HepG2 (cell line): Measurements from ENCODE around the gene RTKN2. TPM values are rescaled to one million over a fixed set of nuclear protein-coding genes. Genes with fewer than 3 reads are reported as not detected.

Source experiments
- ATAC-seq: fragments of 200-7000 bp; cut with Tn5 transposase; 3 replicates; pipeline ENCODE4 v1.9.1; 2020; ENCODE audit warnings: mild to moderate bottlenecking, moderate library complexity
- BruUV-seq: library from RNA; stranded (reverse); fragments of 400-500 nt; replicated peaks from 2 replicates; lab custom pipeline; 2021; lab: Mats Ljungman, UMichigan
- CTCF ChIA-PET: fragments of 300-600 bp; formaldehyde crosslinking; extraction: SDS; loops from one replicate; lab custom pipeline; 2021; ENCODE audit warnings: low total read pairs, inconsistent platforms, low intra/inter-chr PET ratio; lab: Yijun Ruan, JAX
- POLR2A ChIA-PET: fragments of 350-600 bp; sonication (Branson Sonifier 250); formaldehyde crosslinking; loops from one replicate; lab custom pipeline; 2020; ENCODE audit warnings: antibody characterized with exemption, inconsistent platforms; lab: Yijun Ruan, JAX
- DNase-seq: peaks from one replicate; pipeline ENCODE4 v3.0.0-alpha.2; 2015; ENCODE audit warnings: low spot score
- FAIRE-seq: peaks from 3 replicates; lab custom pipeline; 2011; peaks lifted over from hg19 to GRCh38; lab: Jason Lieb, UNC
- H2AFZ ChIP-seq: one replicate; pipeline ENCODE4 v1.6.1; 2011; ENCODE audit warnings: low read length, inconsistent platforms
- H3K27ac ChIP-seq: fragments of 300-600 bp; 3 replicates; pipeline ENCODE4 v1.8.0; 2011; ENCODE audit warnings: mixed run types, mild to moderate bottlenecking, mixed read lengths, low read length, inconsistent platforms; ENCODE audit not compliant: insufficient read depth; ENCODE audit errors: extremely low read length
- H3K27me3 ChIP-seq, 2 experiments: fragments of 200-600 bp in 1 of 2; 2 replicates in 1 of 2; 3 replicates in 1 of 2; pipeline versions ENCODE4 v1.6.0 to v1.8.0; 2011; ENCODE audit warnings: low read length in 2 of 2, mild to moderate bottlenecking in 2 of 2, moderate library complexity in 2 of 2, inconsistent platforms in 1 of 2; ENCODE audit not compliant: insufficient read depth in 2 of 2, control insufficient read depth in 1 of 2
- H3K36me3 ChIP-seq, 2 experiments: fragments of 200-600 bp in 1 of 2; replicated peaks in 1 of 2; 2 replicates in 1 of 2; 3 replicates in 1 of 2; pipeline versions ENCODE4 v1.5.1 to v1.8.0; 2011; ENCODE audit warnings: low read length in 2 of 2, inconsistent platforms in 1 of 2; ENCODE audit not compliant: insufficient read depth in 2 of 2, control insufficient read depth in 1 of 2
- H3K4me1 ChIP-seq: 2 replicates; pipeline ENCODE4 v1.5.1; 2012; ENCODE audit warnings: low read length, inconsistent platforms; ENCODE audit not compliant: insufficient read depth
- H3K4me2 ChIP-seq: 2 replicates; pipeline ENCODE4 v1.6.0; 2011; ENCODE audit warnings: low read depth, low read length, inconsistent platforms
- H3K4me3 ChIP-seq, 3 experiments: fragments of 200-600 bp in 1 of 3; sonication (generic), shearing (Covaris generic) in 1 of 3; replicated peaks in 1 of 3; 2 replicates each; pipeline ENCODE4 v1.5.1; 2011 to 2016; ENCODE audit warnings: low read length in 3 of 3, inconsistent platforms in 2 of 3, low read depth in 2 of 3, mild to moderate bottlenecking in 2 of 3, control low read depth in 1 of 3, mixed read lengths in 1 of 3; ENCODE audit not compliant: insufficient read depth in 1 of 3
- H3K79me2 ChIP-seq: one replicate; pipeline ENCODE4 v1.6.1; 2011; ENCODE audit warnings: low read length, inconsistent platforms; ENCODE audit not compliant: insufficient read depth
- H3K9ac ChIP-seq: 2 replicates; pipeline ENCODE4 v1.6.0; 2011; ENCODE audit warnings: mild to moderate bottlenecking, low read depth, low read length, inconsistent platforms; ENCODE audit not compliant: insufficient read depth
- H3K9me3 ChIP-seq: 2 replicates; pipeline ENCODE4 v1.5.1; 2012; ENCODE audit warnings: mild to moderate bottlenecking, low read length
- H4K20me1 ChIP-seq: 2 replicates; pipeline ENCODE4 v1.6.0; 2011; ENCODE audit warnings: inconsistent platforms, mild to moderate bottlenecking, low read length, moderate library complexity; ENCODE audit not compliant: insufficient read depth
- ARID4A ChIP-seq: sonication (generic); formaldehyde crosslinking; IDR thresholded peaks from 2 replicates; pipeline ENCODE4 v1.5.0; 2020; ENCODE audit warnings: mild to moderate bottlenecking, missing genetic modification reagents, borderline replicate concordance
- ATF1 ChIP-seq: IDR thresholded peaks from 2 replicates; pipeline ENCODE4 v1.6.1; 2016; ENCODE audit warnings: mild to moderate bottlenecking, control low read depth
- DMAP1 ChIP-seq: IDR thresholded peaks from 2 replicates; pipeline ENCODE4 v1.6.1; 2016
- DRAP1 ChIP-seq: IDR thresholded peaks from 2 replicates; pipeline ENCODE4 v1.6.1; 2016; ENCODE audit warnings: missing genetic modification reagents, missing compliant biosample characterization
- HNF4A ChIP-seq: sonication (generic); formaldehyde crosslinking; IDR thresholded peaks from 2 replicates; pipeline ENCODE4 v1.4.0; 2020; ENCODE audit warnings: missing genetic modification reagents
- MTF1 ChIP-seq: sonication (generic); formaldehyde crosslinking; IDR thresholded peaks from 2 replicates; pipeline ENCODE4 v1.5.0; 2020; ENCODE audit warnings: missing genetic modification reagents
- NCOA5 ChIP-seq: sonication (generic); formaldehyde crosslinking; IDR thresholded peaks from 2 replicates; pipeline ENCODE4 v1.4.0; 2020; ENCODE audit warnings: missing genetic modification reagents
- RFX3 ChIP-seq: IDR thresholded peaks from 2 replicates; pipeline ENCODE4 v1.6.1; 2016; ENCODE audit warnings: missing biosample characterization, missing genetic modification reagents
- RFXAP ChIP-seq: sonication (generic); formaldehyde crosslinking; IDR thresholded peaks from 2 replicates; pipeline ENCODE4 v1.4.0; 2020; ENCODE audit warnings: missing genetic modification reagents, borderline replicate concordance
- SMYD3 ChIP-seq: sonication (generic); formaldehyde crosslinking; IDR thresholded peaks from 2 replicates; pipeline ENCODE4 v1.8.1; 2023; ENCODE audit warnings: mild to moderate bottlenecking, missing genetic modification reagents
- SNAPC2 ChIP-seq: sonication (generic); formaldehyde crosslinking; IDR thresholded peaks from 2 replicates; pipeline ENCODE4 v1.8.1; 2022; ENCODE audit warnings: mild to moderate bottlenecking, missing genetic modification reagents
- SSRP1 ChIP-seq: IDR thresholded peaks from 2 replicates; pipeline ENCODE4 v1.6.1; 2016; ENCODE audit warnings: control low read depth
- ZBTB25 ChIP-seq: IDR thresholded peaks from 2 replicates; pipeline ENCODE4 v1.6.1; 2018; ENCODE audit warnings: missing genetic modification reagents
- ZNF136 ChIP-seq: sonication (generic); formaldehyde crosslinking; IDR thresholded peaks from 2 replicates; pipeline ENCODE4 v1.8.1; 2022; ENCODE audit warnings: low read depth, mild to moderate bottlenecking, moderate library complexity, missing genetic modification reagents
- ZNF251 ChIP-seq: sonication (generic); formaldehyde crosslinking; IDR thresholded peaks from 2 replicates; pipeline ENCODE4 v1.9.0; 2021; ENCODE audit warnings: mild to moderate bottlenecking, missing genetic modification reagents
- WGBS: methylation state at CpG from one replicate; pipeline ENCODE4 v1.1.6; 2017; ENCODE audit warnings: low lambda C conversion rate; 5-methylcytosine and 5-hydroxymethylcytosine counted together
- in situ Hi-C: cut with HindIII; loops from 2 replicates; pipeline ENCODE4 v1.10.0; 2017; ENCODE audit warnings: low pct_unique_long_range_greater_than_20kb; ENCODE audit not compliant: extremely low pct_ligation_motif_present
- intact Hi-C: fragments of 100-400 bp; cut with micrococcal nuclease; formaldehyde crosslinking; loops from one replicate; pipeline ENCODE4 v1.10.0; 2022; ENCODE audit not compliant: unreplicated experiment
- polyA plus RNA-seq, 8 experiments: library from polyadenylated mRNA; depleted of rRNA in 3 of 8; stranded (reverse) in 7 of 8; unstranded in 1 of 8; fragments of >200 nt; fragmentation: Illumina TruSeq in 4 of 8; extraction: Trizol in 4 of 8; gene quantifications; 2 replicates each; pipeline versions ENCODE4 v1.2.1 to v1.2.3, GENCODE V29; 2011 to 2016; ENCODE audit warnings: low read depth in 4 of 8, missing spikeins in 1 of 8, mixed read lengths in 1 of 8; ENCODE audit not compliant: insufficient read depth in 1 of 8
- total RNA-seq, 5 experiments: library from RNA; depleted of rRNA; stranded (reverse); fragments of >200 nt; fragmentation: Illumina TruSeq; extraction: Trizol; gene quantifications; 2 replicates each; pipeline ENCODE4 v1.2.3, GENCODE V29; 2016; ENCODE audit warnings: low read depth in 1 of 5
- TF ChIP-seq, protein P1 (sequence below): sonication (generic); formaldehyde crosslinking; IDR thresholded peaks from 2 replicates; pipeline ENCODE4 v1.5.1; 2020; ENCODE audit warnings: mild to moderate bottlenecking, missing genetic modification reagents, borderline replicate concordance

RTKN2 gene
- total and polyA plus RNA-seq, 2 of the 13 experiments (the other 11 are each of a cell fraction or from before 2014, with no cell fraction given), result 2.2 to 7.0 TPM

DNA sequence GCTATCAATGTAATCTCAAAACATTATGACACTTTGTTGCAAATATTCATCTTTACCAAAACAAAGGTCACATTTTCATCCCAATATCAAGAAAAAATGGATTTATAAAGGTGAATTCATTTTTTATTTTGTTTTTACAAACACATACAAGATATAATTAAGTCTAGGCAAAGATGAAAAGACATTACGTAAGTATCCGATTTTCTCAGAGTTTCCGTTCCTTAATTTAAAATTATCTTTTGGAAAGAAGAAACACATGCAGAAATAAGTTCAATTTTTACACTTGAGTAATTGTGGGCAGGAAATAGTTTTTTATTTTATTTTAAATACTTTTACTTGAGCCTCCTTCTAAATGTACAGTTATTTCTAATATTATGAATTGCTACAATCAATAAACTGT is 24.6 kb downstream of the RTKN2 start:
- Histone ChIP-seq H3K9ac (no peak overlapping the region), H3K27ac (no peak overlapping the region)
- no peak for TF ChIP-seq SNAPC2 (CRISPR knock-in tag)
- TF ChIP-seq SMYD3 (CRISPR knock-in tag), result no peak
- TF ChIP-seq MTF1 (CRISPR knock-in tag), result no peak
- no peak for TF ChIP-seq DMAP1 (CRISPR knock-in tag)
- no peak for TF ChIP-seq RFXAP (CRISPR knock-in tag)
- TF ChIP-seq NCOA5, result no peak
- no peak for TF ChIP-seq RFX3 (CRISPR knock-in tag)
- TF ChIP-seq ZNF251 (CRISPR knock-in tag), result no peak
- TF ChIP-seq, protein P1, sequence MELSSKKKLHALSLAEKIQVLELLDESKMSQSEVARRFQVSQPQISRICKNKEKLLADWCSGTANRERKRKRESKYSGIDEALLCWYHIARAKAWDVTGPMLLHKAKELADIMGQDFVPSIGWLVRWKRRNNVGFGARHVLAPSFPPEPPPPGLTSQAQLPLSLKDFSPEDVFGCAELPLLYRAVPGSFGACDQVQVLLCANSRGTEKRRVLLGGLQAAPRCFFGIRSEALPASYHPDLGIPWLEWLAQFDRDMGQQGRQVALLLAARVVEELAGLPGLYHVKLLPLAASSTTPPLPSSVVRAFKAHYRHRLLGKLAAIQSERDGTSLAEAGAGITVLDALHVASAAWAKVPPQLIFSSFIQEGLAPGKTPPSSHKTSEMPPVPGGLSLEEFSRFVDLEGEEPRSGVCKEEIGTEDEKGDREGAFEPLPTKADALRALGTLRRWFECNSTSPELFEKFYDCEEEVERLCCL (CRISPR knock-in tag), result no peak
- TF ChIP-seq SSRP1 (CRISPR knock-in tag), result no peak
- no peak for TF ChIP-seq ZNF136
- TF ChIP-seq ARID4A (CRISPR knock-in tag), result no peak
- TF ChIP-seq HNF4A, result no peak
- no peak for TF ChIP-seq DRAP1
- TF ChIP-seq ZBTB25, result no peak
- no peak for TF ChIP-seq ATF1 (CRISPR knock-in tag)

More for the DNA sequence above, 24.6 kb downstream of the RTKN2 start:
- ChIA-PET POLR2A (interaction anchor here (1.1 to 1.4 kb wide), 3 partner anchors 149 to 206 kb away, joined by 5 to 13 read pairs (median 5); no protein-coding TSS in a partner anchor), CTCF (interaction anchor here (3.6 kb wide), 1 partner anchor 205 kb away, joined by 25 read pairs; no protein-coding TSS in a partner anchor)
- Histone ChIP-seq H2AFZ (no peak overlapping the region), H4K20me1 (no peaks in the 10 kb centered on the region), H3K36me3 (no peaks in the 10 kb centered on the region), H3K4me1 (peaks cover 9% of the 10 kb centered on the region), H3K79me2 (peaks cover 6% of the 10 kb centered on the region), H3K4me3 (no peak overlapping the region), H3K27me3 (no peaks in the 10 kb centered on the region), H3K9me3 (no peaks in the 10 kb centered on the region), H3K4me2 (no peak overlapping the region)
- intact Hi-C loops, result loop anchor here (2.0 to 5.0 kb wide), 3 partner anchors 149 to 1172 kb away; no protein-coding TSS in a partner anchor
- in situ Hi-C loops, result loop anchor here (10.0 kb wide), 2 partner anchors 149 to 199 kb away; no protein-coding TSS in a partner anchor
- FAIRE-seq, result no peak
- ATAC-seq, result no peak
- DNase-seq, result no peak
- no TSS peak for BruUV-seq
- WGBS, result 98% methylated on average over 3 of the region's 3 CpGs
